Endothelial cell of umbilical vein (primary cell): ENCODE data around the gene TMPRSS3. TPM values are rescaled to one million over a fixed set of nuclear protein-coding genes. Genes with fewer than 3 reads are reported as not detected.

Experiments used
- BruUV-seq: library from RNA; stranded (reverse); fragments of 400-500 nt; replicated peaks from 2 replicates; lab custom pipeline; 2021; lab: Mats Ljungman, UMichigan
- CTCF ChIA-PET: fragments of 300-600, 350-600 bp; sonication (Branson Sonifier 250); formaldehyde crosslinking; loops from one replicate; lab custom pipeline; 2021; ENCODE audit warnings: antibody characterized with exemption, inconsistent platforms; lab: Charles Lee
- POLR2A ChIA-PET: fragments of 300-600, 350-600 bp; sonication (Branson Sonifier 250); formaldehyde crosslinking; loops from one replicate; lab custom pipeline; 2021; ENCODE audit warnings: antibody characterized with exemption, inconsistent platforms; lab: Charles Lee
- DNase-seq: peaks from one replicate; pipeline ENCODE4 v3.0.0-alpha.2; 2011; ENCODE audit warnings: low read depth, low spot score
- FAIRE-seq: peaks from 2 replicates; lab custom pipeline; 2011; peaks lifted over from hg19 to GRCh38; lab: Jason Lieb, UNC
- H2AFZ ChIP-seq: 2 replicates; pipeline ENCODE4 v1.6.0; 2012; ENCODE audit warnings: low read depth, low read length, control low read depth, inconsistent platforms
- H3K27ac ChIP-seq: 2 replicates; pipeline ENCODE4 v1.5.1; 2011; ENCODE audit warnings: low read depth, mild to moderate bottlenecking, control low read depth, low read length, moderate library complexity; ENCODE audit not compliant: insufficient read depth
- H3K27me3 ChIP-seq, 2 experiments: 2 replicates each; pipeline versions ENCODE4 v1.6.0 to v1.6.1; 2011; ENCODE audit warnings: low read length in 2 of 2, mixed read lengths in 1 of 2; ENCODE audit not compliant: control insufficient read depth in 2 of 2, insufficient read depth in 2 of 2
- H3K36me3 ChIP-seq, 2 experiments: 2 replicates in 1 of 2; 3 replicates in 1 of 2; pipeline ENCODE4 v1.5.1; 2011; ENCODE audit warnings: low read length in 2 of 2, mild to moderate bottlenecking in 1 of 2, moderate library complexity in 1 of 2; ENCODE audit not compliant: control insufficient read depth in 2 of 2, insufficient read depth in 2 of 2; ENCODE audit errors: extremely low read depth in 1 of 2
- H3K4me1 ChIP-seq: 3 replicates; pipeline ENCODE4 v1.5.1; 2011; ENCODE audit warnings: mild to moderate bottlenecking, low read length; ENCODE audit not compliant: control insufficient read depth, insufficient read depth; ENCODE audit errors: extremely low read depth
- H3K4me2 ChIP-seq: 2 replicates; pipeline ENCODE4 v1.6.1; 2011; ENCODE audit warnings: low read length, control low read depth, mixed read lengths; ENCODE audit not compliant: insufficient read depth
- H3K4me3 ChIP-seq, 3 experiments: fragments of 200-600 bp in 1 of 3; sonication (generic), shearing (Covaris generic) in 1 of 3; replicated peaks in 1 of 3; 2 replicates each; pipeline ENCODE4 v1.5.1; 2011 to 2016; ENCODE audit warnings: control low read depth in 3 of 3, low read length in 3 of 3, mild to moderate bottlenecking in 2 of 3, inconsistent platforms in 1 of 3, low read depth in 1 of 3, moderate library complexity in 1 of 3; ENCODE audit not compliant: insufficient read depth in 1 of 3
- H3K79me2 ChIP-seq: 2 replicates; pipeline ENCODE4 v1.6.0; 2012; ENCODE audit warnings: low read length, inconsistent platforms; ENCODE audit not compliant: control insufficient read depth, insufficient read depth
- H3K9ac ChIP-seq: replicated peaks from 2 replicates; pipeline ENCODE3; 2011; ENCODE audit warnings: low read length, control low read depth; ENCODE audit not compliant: insufficient read depth; ENCODE audit errors: extremely low read depth
- H3K9me1 ChIP-seq: replicated peaks from 3 replicates; pipeline ENCODE4 v1.6.0; 2011; ENCODE audit warnings: mild to moderate bottlenecking, low read length; ENCODE audit not compliant: control insufficient read depth, insufficient read depth; ENCODE audit errors: extremely low read depth
- H3K9me3 ChIP-seq: replicated peaks from 2 replicates; pipeline ENCODE4 v1.5.1; 2012; ENCODE audit warnings: low read length, inconsistent platforms; ENCODE audit not compliant: control insufficient read depth, insufficient read depth
- H4K20me1 ChIP-seq: replicated peaks from 2 replicates; pipeline ENCODE3; 2011; ENCODE audit warnings: mild to moderate bottlenecking, low read length; ENCODE audit not compliant: control insufficient read depth, insufficient read depth; ENCODE audit errors: extremely low read depth
- EZH2 ChIP-seq: IDR thresholded peaks from 2 replicates; pipeline ENCODE4 v1.6.1; 2012; ENCODE audit warnings: borderline replicate concordance, low read depth, mild to moderate bottlenecking, moderate library complexity, low read length, inconsistent platforms; ENCODE audit not compliant: severe bottlenecking
- FOS ChIP-seq: IDR thresholded peaks from 2 replicates; pipeline ENCODE4 v1.6.1; 2011; ENCODE audit warnings: mild to moderate bottlenecking, low read length, moderate library complexity, borderline replicate concordance; ENCODE audit not compliant: insufficient read depth
- GATA2 ChIP-seq: IDR thresholded peaks from 2 replicates; pipeline ENCODE4 v1.7.0; 2011; ENCODE audit warnings: low read depth, mild to moderate bottlenecking, moderate library complexity, mixed read lengths, low read length; ENCODE audit not compliant: insufficient read length, insufficient read depth
- JUN ChIP-seq: IDR thresholded peaks from 2 replicates; pipeline ENCODE4 v1.6.1; 2011; ENCODE audit warnings: borderline replicate concordance, low read depth; ENCODE audit not compliant: insufficient read length, insufficient read depth
- MYC ChIP-seq: IDR thresholded peaks from one replicate; pipeline ENCODE4 v1.6.1; 2011; ENCODE audit warnings: mild to moderate bottlenecking, low read depth, low read length
- POLR2A ChIP-seq: IDR thresholded peaks from 2 replicates; pipeline ENCODE4 v1.6.1; 2012; ENCODE audit warnings: low read depth, mild to moderate bottlenecking, control low read depth, low read length
- POLR2AphosphoS5 ChIP-seq: IDR thresholded peaks from 2 replicates; pipeline ENCODE4 v1.6.1; 2012; ENCODE audit warnings: low read depth, mild to moderate bottlenecking, control low read depth, low read length, moderate library complexity; ENCODE audit not compliant: insufficient read depth
- dilution Hi-C: fragments of 300-500 bp; cut with MboI; formaldehyde crosslinking; loops from one replicate; pipeline ENCODE4 v1.15.0; 2019; ENCODE audit warnings: low sequenced_read_pairs; ENCODE audit not compliant: extremely low pct_ligation_motif_present
- intact Hi-C: fragments of 100-400 bp; cut with micrococcal nuclease; formaldehyde crosslinking; loops from one replicate; pipeline ENCODE4 v1.10.0; 2022
- polyA plus RNA-seq, 4 experiments: library from polyadenylated mRNA; depleted of rRNA in 3 of 4; stranded (reverse) in 3 of 4; unstranded in 1 of 4; fragments of >200 nt; gene quantifications; 2 replicates each; pipeline versions ENCODE4 v1.2.1 to v1.2.3, GENCODE V29; 2011 to 2012; ENCODE audit warnings: missing spikeins in 1 of 4
- total RNA-seq: library from RNA; stranded (reverse); gene quantifications from 2 replicates; pipeline ENCODE4 v1.2.3, GENCODE V29; 2021
- TF ChIP-seq, protein P1 (sequence below), 2 donors: IDR thresholded peaks; 1 replicate in 1 of 2; 2 replicates in 1 of 2; pipeline ENCODE4 v1.5.1; 2011; ENCODE audit warnings: low read length in 2 of 2, mild to moderate bottlenecking in 2 of 2, moderate library complexity in 2 of 2, control low read depth in 1 of 2, inconsistent platforms in 1 of 2, low read depth in 1 of 2; ENCODE audit not compliant: insufficient read depth in 1 of 2; ENCODE audit errors: extremely low read depth in 1 of 2
- TF ChIP-seq, protein P2 (sequence below): IDR thresholded peaks from 2 replicates; pipeline ENCODE4 v1.6.1; 2011; ENCODE audit not compliant: insufficient read depth, insufficient read length

Gene TMPRSS3
- total and polyA plus RNA-seq, 2 donors (not counting 3 experiments of a cell fraction or from before 2014, with no cell fraction given): not detected

DNA sequence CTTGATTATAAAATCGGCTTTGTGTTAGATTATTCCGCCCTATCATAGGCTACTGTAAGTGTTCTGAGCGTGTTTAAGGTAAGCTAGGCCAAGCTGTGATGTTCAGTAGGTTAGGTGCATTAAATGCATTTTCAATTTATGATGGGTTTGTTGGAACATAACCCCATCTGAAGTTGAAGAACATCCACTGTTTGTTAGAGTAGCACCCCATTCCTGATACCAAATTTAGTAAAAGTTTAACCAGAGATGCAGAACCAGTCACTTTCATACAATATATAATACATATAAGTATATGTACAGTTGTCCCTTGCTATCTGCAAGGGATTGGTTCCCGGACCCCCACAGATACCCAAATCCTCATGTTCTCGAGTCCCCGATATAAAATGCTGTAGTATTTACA, 24.0 kb upstream of the TMPRSS3 start:
- no peaks in the 10 kb centered on the region for H3K79me2 ChIP-seq
- H3K27me3 ChIP-seq: peaks cover 17 to 43% of the 10 kb centered on the region in 2 experiments
- BruUV-seq: no TSS peak
- CTCF ChIA-PET: no interaction called here
- H4K20me1 ChIP-seq: no peaks in the 10 kb centered on the region
- FAIRE-seq: no peak
- no peak overlapping the region for H2AFZ ChIP-seq
- dilution Hi-C loops: no loop called here
- POLR2A ChIA-PET: no interaction called here
- no peak overlapping the region for H3K9ac ChIP-seq
- no peaks in the 10 kb centered on the region for H3K36me3 ChIP-seq
- no peak for TF ChIP-seq FOS
- TF ChIP-seq, protein P1, sequence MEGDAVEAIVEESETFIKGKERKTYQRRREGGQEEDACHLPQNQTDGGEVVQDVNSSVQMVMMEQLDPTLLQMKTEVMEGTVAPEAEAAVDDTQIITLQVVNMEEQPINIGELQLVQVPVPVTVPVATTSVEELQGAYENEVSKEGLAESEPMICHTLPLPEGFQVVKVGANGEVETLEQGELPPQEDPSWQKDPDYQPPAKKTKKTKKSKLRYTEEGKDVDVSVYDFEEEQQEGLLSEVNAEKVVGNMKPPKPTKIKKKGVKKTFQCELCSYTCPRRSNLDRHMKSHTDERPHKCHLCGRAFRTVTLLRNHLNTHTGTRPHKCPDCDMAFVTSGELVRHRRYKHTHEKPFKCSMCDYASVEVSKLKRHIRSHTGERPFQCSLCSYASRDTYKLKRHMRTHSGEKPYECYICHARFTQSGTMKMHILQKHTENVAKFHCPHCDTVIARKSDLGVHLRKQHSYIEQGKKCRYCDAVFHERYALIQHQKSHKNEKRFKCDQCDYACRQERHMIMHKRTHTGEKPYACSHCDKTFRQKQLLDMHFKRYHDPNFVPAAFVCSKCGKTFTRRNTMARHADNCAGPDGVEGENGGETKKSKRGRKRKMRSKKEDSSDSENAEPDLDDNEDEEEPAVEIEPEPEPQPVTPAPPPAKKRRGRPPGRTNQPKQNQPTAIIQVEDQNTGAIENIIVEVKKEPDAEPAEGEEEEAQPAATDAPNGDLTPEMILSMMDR (IDR thresholded peaks at IDR 0.05; ENCODE audit: extremely low read depth in 1 of 2, insufficient read depth in 1 of 2, low read depth in 1 of 2, low read length in 2 of 2): no peak
- no peak for TF ChIP-seq MYC
- no peak for TF ChIP-seq POLR2AphosphoS5
- TF ChIP-seq JUN: no peak
- TF ChIP-seq EZH2: no peak
- no peak for TF ChIP-seq POLR2A
- TF ChIP-seq GATA2: no peak
- TF ChIP-seq, protein P2, sequence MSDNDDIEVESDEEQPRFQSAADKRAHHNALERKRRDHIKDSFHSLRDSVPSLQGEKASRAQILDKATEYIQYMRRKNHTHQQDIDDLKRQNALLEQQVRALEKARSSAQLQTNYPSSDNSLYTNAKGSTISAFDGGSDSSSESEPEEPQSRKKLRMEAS: no peak
- DNase-seq: no peak
- no peaks in the 10 kb centered on the region for H3K9me1 ChIP-seq
- no peaks in the 10 kb centered on the region for H3K9me3 ChIP-seq
- intact Hi-C loops: no loop called here
- peaks cover 2% of the 10 kb centered on the region for H3K4me1 ChIP-seq
- no peak overlapping the region for H3K4me3 ChIP-seq
- no peak overlapping the region for H3K4me2 ChIP-seq
- no peak overlapping the region for H3K27ac ChIP-seq
